HepG2 (cell line): ENCODE results near the gene SNX6. TPM values are rescaled to one million over a fixed set of nuclear protein-coding genes. Genes with fewer than 3 reads are reported as not detected.

Experiments
- DR1 ChIP-seq: sonication (generic); formaldehyde crosslinking; IDR thresholded peaks from 2 replicates; pipeline ENCODE4 v1.8.0; 2021; ENCODE audit warnings: mild to moderate bottlenecking, missing genetic modification reagents, inconsistent platforms
- FOSL2 ChIP-seq: sonication (generic); formaldehyde crosslinking; IDR thresholded peaks from 2 replicates; pipeline ENCODE4 v1.4.0; 2020; ENCODE audit warnings: missing genetic modification reagents
- GATAD2A ChIP-seq: IDR thresholded peaks from 2 replicates; pipeline ENCODE4 v1.6.1; 2016
- MATR3 ChIP-seq: sonication (generic); formaldehyde crosslinking; IDR thresholded peaks from 2 replicates; pipeline ENCODE4 v1.4.0; 2020; ENCODE audit warnings: missing genetic modification reagents
- MAZ ChIP-seq, 2 experiments: sonication (generic) in 1 of 2; formaldehyde crosslinking in 1 of 2; IDR thresholded peaks; 2 replicates each; pipeline versions ENCODE4 v1.5.0 to v1.6.1; 2012 to 2020; ENCODE audit warnings: low read depth in 2 of 2, mild to moderate bottlenecking in 2 of 2, borderline replicate concordance in 1 of 2, improper control_type of control experiment in 1 of 2, low read length in 1 of 2, missing genetic modification reagents in 1 of 2, moderate library complexity in 1 of 2
- MTA3 ChIP-seq: sonication (generic); formaldehyde crosslinking; IDR thresholded peaks from 2 replicates; pipeline ENCODE4 v1.4.0; 2020; ENCODE audit warnings: missing genetic modification reagents
- PLRG1 ChIP-seq: fragments of 450-650 bp; conservative IDR thresholded peaks from 2 replicates; pipeline ENCODE4 v1.6.1; 2016
- POGK ChIP-seq: sonication (generic); formaldehyde crosslinking; conservative IDR thresholded peaks from 2 replicates; pipeline ENCODE4 v1.8.0; 2022; ENCODE audit warnings: mild to moderate bottlenecking, moderate library complexity, missing genetic modification reagents
- RELA ChIP-seq: sonication (generic); formaldehyde crosslinking; IDR thresholded peaks from 2 replicates; pipeline ENCODE4 v1.4.0; 2020; ENCODE audit warnings: missing genetic modification reagents
- RFXANK ChIP-seq: IDR thresholded peaks from 2 replicates; pipeline ENCODE4 v1.6.1; 2016
- TERF1 ChIP-seq: sonication (generic); formaldehyde crosslinking; IDR thresholded peaks from 2 replicates; pipeline ENCODE4 v1.8.0; 2022; ENCODE audit warnings: mild to moderate bottlenecking, missing genetic modification reagents, moderate library complexity
- ZBTB14 ChIP-seq: sonication (generic); formaldehyde crosslinking; IDR thresholded peaks from 2 replicates; pipeline ENCODE4 v1.4.0; 2020; ENCODE audit warnings: missing genetic modification reagents
- ZBTB20 ChIP-seq: sonication (generic); formaldehyde crosslinking; IDR thresholded peaks from 2 replicates; pipeline ENCODE4 v1.8.1; 2023; ENCODE audit warnings: missing genetic modification reagents, low read depth, mild to moderate bottlenecking, borderline replicate concordance
- ZBTB49 ChIP-seq: sonication (generic); formaldehyde crosslinking; IDR thresholded peaks from 2 replicates; pipeline ENCODE4 v1.4.0; 2020; ENCODE audit warnings: missing genetic modification reagents, borderline replicate concordance
- ZC3H4 ChIP-seq: sonication (generic); formaldehyde crosslinking; IDR thresholded peaks from 2 replicates; pipeline ENCODE4 v1.4.0; 2020; ENCODE audit warnings: missing genetic modification reagents, borderline replicate concordance
- ZFAT ChIP-seq: sonication (generic); formaldehyde crosslinking; conservative IDR thresholded peaks from 2 replicates; pipeline ENCODE4 v1.8.1; 2023; ENCODE audit warnings: missing genetic modification reagents, inconsistent platforms
- ZNF331 ChIP-seq: sonication (generic); formaldehyde crosslinking; IDR thresholded peaks from 2 replicates; pipeline ENCODE4 v1.4.0; 2020; ENCODE audit warnings: missing genetic modification reagents
- polyA plus RNA-seq, 8 experiments: library from polyadenylated mRNA; depleted of rRNA in 3 of 8; stranded (reverse) in 7 of 8; unstranded in 1 of 8; fragments of >200 nt; fragmentation: Illumina TruSeq in 4 of 8; extraction: Trizol in 4 of 8; gene quantifications; 2 replicates each; pipeline versions ENCODE4 v1.2.1 to v1.2.3, GENCODE V29; 2011 to 2016; ENCODE audit warnings: low read depth in 4 of 8, missing spikeins in 1 of 8, mixed read lengths in 1 of 8; ENCODE audit not compliant: insufficient read depth in 1 of 8
- total RNA-seq, 5 experiments: library from RNA; depleted of rRNA; stranded (reverse); fragments of >200 nt; fragmentation: Illumina TruSeq; extraction: Trizol; gene quantifications; 2 replicates each; pipeline ENCODE4 v1.2.3, GENCODE V29; 2016; ENCODE audit warnings: low read depth in 1 of 5

Gene SNX6
- total and polyA plus RNA-seq, 2 of the 13 experiments (the other 11 are each of a cell fraction or from before 2014, with no cell fraction given) = 92.3 to 169 TPM

GRCh38 chr14:34539407-34540180 lies 90.4 kb downstream of the SNX6 start, which contains the start of gene EAPP (continued):
- peak; percentile 81; the same call in 1 of the 2 replicates for TF ChIP-seq ZC3H4 (CRISPR knock-in tag)
- peak; percentile 92; the same call in 1 of the 2 replicates for TF ChIP-seq ZBTB20 (CRISPR knock-in tag)
- peak; percentile 78; the same call in 1 of the 2 replicates for TF ChIP-seq ZFAT (CRISPR knock-in tag)
- peak; percentile 91 for TF ChIP-seq RFXANK
- peak; percentile 96 for TF ChIP-seq ZNF331 (CRISPR knock-in tag)
- TF ChIP-seq MAZ (IDR thresholded peaks at IDR 0.05; ENCODE audit: borderline replicate concordance, low read depth, low read length) = no peak; the same call in 1 of the 2 replicates
- TF ChIP-seq MAZ (CRISPR knock-in tag; IDR thresholded peaks at IDR 0.05; ENCODE audit: low read depth) = peak; percentile 99
- 0 out of 2 replicates have a peak, but pooled peaks have one; percentile 52 for TF ChIP-seq ZBTB14 (CRISPR knock-in tag)
- TF ChIP-seq TERF1 (CRISPR knock-in tag) = peak; percentile 75; the same call in 1 of the 2 replicates
- TF ChIP-seq PLRG1 = no peak
- TF ChIP-seq POGK = peak; percentile 99
- peak; percentile 96; the same call in 1 of the 2 replicates for TF ChIP-seq DR1 (CRISPR knock-in tag)
- peak; percentile 34; the same call in 1 of the 2 replicates for TF ChIP-seq MTA3 (CRISPR knock-in tag)
- TF ChIP-seq RELA (CRISPR knock-in tag) = peak; percentile 93
- peak; percentile 85 for TF ChIP-seq FOSL2 (CRISPR knock-in tag)
- 0 out of 2 replicates have a peak, but pooled peaks have one; percentile 54 for TF ChIP-seq MATR3
- peak; percentile 89 for TF ChIP-seq GATAD2A (CRISPR knock-in tag)
- no peak for TF ChIP-seq ZBTB49 (CRISPR knock-in tag)
